Stomach (tissue), 4 donors: Measurements from ENCODE around the gene RTBDN.

ENCODE experiments used
- EP300 ChIP-seq: sonication (generic); formaldehyde crosslinking; IDR thresholded peaks from one replicate; pipeline ENCODE4 v1.6.1; 2017; ENCODE audit warnings: antibody characterized with exemption
- POLR2A ChIP-seq, 4 donors: fragments of 450-650 bp; IDR thresholded peaks; one replicate each; pipeline ENCODE4 v1.6.1; 2016; ENCODE audit warnings: antibody characterized with exemption in 4 of 4, control low read depth in 2 of 4, mild to moderate bottlenecking in 1 of 4, moderate library complexity in 1 of 4
- POLR2AphosphoS5 ChIP-seq, 3 donors: sonication (generic); formaldehyde crosslinking; IDR thresholded peaks; one replicate each; pipeline ENCODE4 v1.6.1; 2016; ENCODE audit warnings: antibody characterized with exemption in 3 of 3
- TF ChIP-seq, protein P1 (sequence below), 7 experiments: fragments of 450-650 bp in 4 of 7; fragments of 200-600 bp in 3 of 7; sonication (generic) in 3 of 7; IDR thresholded peaks; one replicate each; pipeline ENCODE4 v1.5.1; 2016 to 2019; ENCODE audit warnings: antibody characterized with exemption in 7 of 7, control low read depth in 2 of 7, mild to moderate bottlenecking in 1 of 7

- TF ChIP-seq, protein P1, sequence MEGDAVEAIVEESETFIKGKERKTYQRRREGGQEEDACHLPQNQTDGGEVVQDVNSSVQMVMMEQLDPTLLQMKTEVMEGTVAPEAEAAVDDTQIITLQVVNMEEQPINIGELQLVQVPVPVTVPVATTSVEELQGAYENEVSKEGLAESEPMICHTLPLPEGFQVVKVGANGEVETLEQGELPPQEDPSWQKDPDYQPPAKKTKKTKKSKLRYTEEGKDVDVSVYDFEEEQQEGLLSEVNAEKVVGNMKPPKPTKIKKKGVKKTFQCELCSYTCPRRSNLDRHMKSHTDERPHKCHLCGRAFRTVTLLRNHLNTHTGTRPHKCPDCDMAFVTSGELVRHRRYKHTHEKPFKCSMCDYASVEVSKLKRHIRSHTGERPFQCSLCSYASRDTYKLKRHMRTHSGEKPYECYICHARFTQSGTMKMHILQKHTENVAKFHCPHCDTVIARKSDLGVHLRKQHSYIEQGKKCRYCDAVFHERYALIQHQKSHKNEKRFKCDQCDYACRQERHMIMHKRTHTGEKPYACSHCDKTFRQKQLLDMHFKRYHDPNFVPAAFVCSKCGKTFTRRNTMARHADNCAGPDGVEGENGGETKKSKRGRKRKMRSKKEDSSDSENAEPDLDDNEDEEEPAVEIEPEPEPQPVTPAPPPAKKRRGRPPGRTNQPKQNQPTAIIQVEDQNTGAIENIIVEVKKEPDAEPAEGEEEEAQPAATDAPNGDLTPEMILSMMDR (IDR thresholded peaks at IDR 0.05) = no peak
- TF ChIP-seq POLR2AphosphoS5 (IDR thresholded peaks at IDR 0.05) (no peak), EP300 (no peak), POLR2A (IDR thresholded peaks at IDR 0.05) (no peak)
These were observed 9.8 kb upstream of the RTBDN start for GRCh38 chr19:12843999-12844732.
